ENCODE data around the gene GRB2.
"Not testable (repeated sequence)": the region's sequence is repeated elsewhere in the genome, so short reads cannot be mapped to it uniquely, and the experiment has no call there.

GRB2 gene

GRCh38 chr17:75388476-75389030 lies 16.9 kb downstream of the GRB2 start:
- DNase-seq (ENCODE audit: low read depth in 3 of 3, low spot score in 1 of 3) = no peak

DNA sequence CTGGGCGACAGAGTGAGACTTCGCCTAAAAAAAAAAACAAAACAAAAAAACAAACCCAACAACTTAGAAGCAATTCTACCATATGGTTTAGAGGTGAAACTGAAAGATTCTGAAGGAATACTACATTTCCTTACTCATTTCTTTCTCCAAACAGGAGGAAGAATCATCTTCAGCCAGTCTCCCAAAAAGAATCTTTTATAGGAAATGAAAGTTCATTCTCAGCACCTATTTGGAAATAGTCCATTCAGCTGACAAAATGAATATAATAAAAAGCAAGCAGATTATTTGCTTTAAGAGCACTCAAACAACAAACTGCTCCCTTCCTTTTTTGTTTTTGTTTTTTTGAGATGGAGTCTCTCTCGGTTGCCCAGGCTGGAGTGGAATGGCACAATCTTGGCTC lies 17.7 kb downstream of the GRB2 start:
- DNase-seq (ENCODE audit: low read depth in 3 of 3, low spot score in 1 of 3) = no peak

DNA sequence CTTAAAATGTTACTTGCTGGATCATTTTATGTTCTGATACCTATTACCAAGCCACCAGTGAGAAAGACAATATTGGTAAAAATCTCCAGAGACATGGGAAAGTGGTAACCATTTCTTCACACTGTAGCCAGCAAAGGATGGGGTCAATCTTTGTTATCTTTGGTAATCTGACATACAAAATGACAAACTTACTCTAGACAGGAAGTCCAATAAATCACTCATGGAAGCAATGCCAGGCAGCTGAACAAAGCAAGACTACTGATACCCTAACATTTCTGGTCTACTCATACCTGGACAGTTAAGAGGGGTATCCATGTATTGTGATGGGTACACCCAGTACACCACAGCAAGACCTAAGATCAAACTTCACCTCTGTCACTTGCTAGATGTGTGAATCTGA lies 19.0 kb downstream of the GRB2 start:
- no peak for DNase-seq (ENCODE audit: low read depth in 3 of 3, low spot score in 1 of 3)

GRCh38 chr17:75384751-75385150 lies 20.7 kb downstream of the GRB2 start:
- DNase-seq (ENCODE audit: low read depth in 3 of 3, low spot score in 1 of 3) = no peak

GRCh38 chr17:75383842-75384195 lies 21.7 kb downstream of the GRB2 start:
- no peak for DNase-seq (ENCODE audit: low read depth in 3 of 3, low spot score in 1 of 3)

DNA sequence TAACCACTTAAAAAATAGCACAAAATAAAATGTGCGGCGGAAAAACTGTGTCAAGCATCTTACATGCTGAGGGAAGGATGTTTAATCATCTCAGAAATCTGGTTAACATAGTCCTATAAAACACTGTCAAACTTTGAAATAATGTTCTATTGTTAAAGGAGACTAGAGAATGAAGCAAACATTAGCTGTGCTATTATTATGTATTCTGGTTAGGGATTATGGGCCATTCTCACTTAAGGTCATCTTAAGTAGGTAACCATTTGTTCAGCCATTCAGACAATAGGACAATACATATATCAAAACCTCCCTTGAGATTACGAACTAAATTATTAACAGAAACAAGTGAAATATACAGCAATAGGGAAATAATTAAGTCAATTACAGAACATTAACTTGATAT lies 24.7 kb downstream of the GRB2 start:
- no peak for DNase-seq (ENCODE audit: low read depth in 3 of 3, low spot score in 1 of 3)

DNA sequence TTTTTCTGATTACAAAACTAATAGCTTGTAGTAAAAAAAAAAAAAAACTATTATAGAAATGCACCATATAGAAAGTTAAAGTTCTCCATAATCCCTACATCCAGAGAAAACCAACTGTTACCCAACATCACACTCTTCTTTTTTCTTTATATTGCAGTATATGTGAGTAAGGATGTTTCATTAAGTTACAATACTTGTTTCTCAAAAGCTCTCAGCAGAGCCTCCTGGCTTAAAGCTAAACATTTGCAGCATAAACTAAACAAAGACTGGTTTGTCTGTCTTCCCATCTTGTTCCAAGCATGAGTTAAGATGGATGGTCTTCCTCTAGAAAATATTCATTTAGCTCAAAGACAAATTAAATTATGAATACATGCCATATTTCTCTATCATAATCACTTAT lies 25.2 kb downstream of the GRB2 start:
- no peak for DNase-seq (ENCODE audit: low read depth in 3 of 3, low spot score in 1 of 3)

DNA sequence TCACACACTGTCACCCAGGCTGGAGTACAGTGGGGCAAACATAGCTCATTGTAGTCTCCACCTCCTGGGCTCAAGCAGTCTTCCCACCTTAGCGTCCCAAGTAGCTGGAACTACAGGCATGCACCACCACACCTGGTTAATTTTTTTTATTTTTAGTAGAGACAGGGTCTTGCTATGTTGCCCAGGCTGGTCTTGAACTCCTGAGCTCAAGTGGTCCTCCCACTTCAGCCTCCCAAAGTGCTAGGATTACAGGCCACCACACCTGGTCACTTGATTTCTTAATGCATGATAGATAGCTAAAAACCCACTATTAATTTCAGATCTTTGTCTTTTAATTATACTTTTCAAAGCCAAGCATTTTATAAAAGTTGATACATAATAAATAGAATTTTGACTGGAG lies 26.1 kb downstream of the GRB2 start:
- not testable (repeated sequence) for DNase-seq (ENCODE audit: low read depth in 3 of 3, low spot score in 1 of 3)

DNA sequence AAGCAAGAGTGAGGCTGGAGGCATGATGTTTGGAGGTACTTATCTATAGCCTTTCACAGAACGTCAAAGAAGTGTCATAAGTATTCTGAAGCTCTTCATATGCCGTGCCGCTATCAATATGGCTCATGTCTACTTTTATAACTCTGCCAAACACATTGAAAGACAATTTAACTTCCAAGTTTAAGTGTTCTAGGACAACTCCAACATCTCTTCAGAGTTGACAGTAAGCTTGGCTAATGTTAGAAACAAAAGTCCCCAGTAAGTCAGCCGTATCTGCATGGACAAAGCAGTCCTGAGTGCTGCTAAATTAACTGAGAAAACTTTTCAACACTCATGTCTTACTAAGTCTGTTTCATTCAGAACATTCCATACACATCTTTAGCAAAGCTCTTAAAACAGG lies 32.2 kb downstream of the GRB2 start:
- DNase-seq (ENCODE audit: low read depth in 3 of 3, low spot score in 1 of 3) = no peak

- DNase-seq (ENCODE audit: low read depth in 3 of 3, low spot score in 1 of 3) = no peak
Measured at GRCh38 chr17:75371981-75372380, 33.5 kb downstream of the GRB2 start.

- no peak for DNase-seq (ENCODE audit: low read depth in 3 of 3, low spot score in 1 of 3)
Measured at GRCh38 chr17:75371339-75371738, 34.1 kb downstream of the GRB2 start.

GRCh38 chr17:75370286-75370915 lies 35.1 kb downstream of the GRB2 start:
- no peak for DNase-seq (ENCODE audit: low read depth in 3 of 3, low spot score in 1 of 3)

GRCh38 chr17:75367838-75368789 lies 37.4 kb downstream of the GRB2 start:
- DNase-seq (ENCODE audit: low read depth in 3 of 3, low spot score in 1 of 3) = not testable (repeated sequence)

GRCh38 chr17:75367312-75367711 lies 38.2 kb downstream of the GRB2 start:
- DNase-seq (ENCODE audit: low read depth in 3 of 3, low spot score in 1 of 3) = no peak

DNA sequence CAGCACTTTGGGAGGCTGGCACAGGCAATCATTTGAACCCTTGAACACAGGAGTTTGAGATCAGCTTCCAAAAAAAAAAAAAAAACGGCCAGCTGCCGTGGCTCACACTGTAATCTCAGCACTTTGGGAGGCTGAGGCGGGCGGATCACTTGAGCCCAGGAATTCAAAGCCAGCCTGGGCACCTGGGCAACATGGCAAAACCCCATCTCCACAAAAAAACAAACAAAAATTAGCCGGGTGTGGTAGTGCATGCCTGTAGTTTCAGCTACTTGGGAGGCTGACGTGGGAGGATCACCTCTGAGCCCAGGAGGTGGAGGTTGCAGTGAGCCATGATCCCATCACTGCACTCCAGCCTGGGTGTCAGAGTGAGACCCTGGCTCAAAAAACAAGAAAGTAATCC lies 39.0 kb downstream of the GRB2 start:
- DNase-seq (ENCODE audit: low read depth in 3 of 3, low spot score in 1 of 3) = no peak

- no peak for DNase-seq (ENCODE audit: low read depth in 3 of 3, low spot score in 1 of 3)
Measured at GRCh38 chr17:75365931-75366275, 39.6 kb downstream of the GRB2 start.

DNA sequence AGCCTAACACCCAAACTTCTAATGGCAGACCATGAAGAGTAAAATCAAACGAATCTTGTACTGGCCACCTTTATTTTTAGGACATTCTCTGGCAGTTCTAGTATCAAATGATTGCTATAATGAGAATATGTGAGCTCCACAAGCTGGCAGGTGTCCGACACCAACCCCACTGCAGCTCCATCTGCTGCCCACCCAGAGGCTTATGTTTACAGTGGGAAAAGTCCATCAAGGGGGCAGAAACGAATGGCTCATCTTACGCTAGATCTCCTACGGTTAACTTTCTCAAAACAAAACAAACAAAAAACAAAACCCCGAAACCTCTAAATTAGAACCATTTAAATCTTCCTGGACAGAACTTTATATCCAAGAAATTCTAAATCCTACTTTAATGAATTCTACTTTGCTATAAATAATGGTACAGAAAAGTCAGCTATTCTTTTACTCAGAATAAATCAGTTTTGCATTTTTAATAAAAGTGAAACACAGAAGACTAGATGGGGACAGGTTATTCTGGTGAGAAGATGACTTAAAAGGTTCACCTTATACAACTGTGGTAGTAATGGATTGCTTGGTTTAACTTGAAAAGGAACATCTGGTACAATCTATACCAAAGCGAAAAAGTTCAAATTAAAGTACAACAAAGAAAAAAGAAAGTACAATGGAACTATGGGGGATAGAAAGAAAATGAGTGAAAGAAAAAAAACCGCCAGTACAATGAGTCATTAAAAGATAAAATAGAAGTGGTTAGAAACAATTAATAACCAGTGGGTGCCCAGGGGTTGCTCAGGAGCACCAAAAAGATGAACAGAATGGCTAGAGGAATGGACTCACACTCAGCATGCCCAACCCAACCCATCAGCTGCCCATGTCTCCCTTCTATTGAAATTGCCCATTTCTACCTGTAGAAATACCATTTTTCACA lies 40.2 kb downstream of the GRB2 start:
- DNase-seq (ENCODE audit: low read depth in 3 of 3, low spot score in 1 of 3) = no peak

DNA sequence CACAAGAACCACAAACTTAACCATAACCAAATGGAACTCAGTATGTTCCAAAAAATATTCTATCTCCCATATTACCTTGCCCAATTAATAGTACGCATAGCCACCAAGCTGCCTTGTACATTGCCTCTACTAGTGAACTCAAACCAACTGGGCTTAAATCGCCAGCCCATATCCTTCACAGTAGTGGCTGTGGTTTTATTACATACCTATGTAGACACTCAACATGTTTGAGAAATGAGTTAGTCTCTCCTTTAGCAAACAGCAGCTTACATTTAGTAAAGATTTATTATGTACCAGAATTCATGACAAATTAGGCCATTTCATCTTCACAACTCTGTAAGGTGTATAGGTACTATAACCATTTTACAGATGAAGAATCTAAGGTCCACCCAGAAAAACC lies 41.4 kb downstream of the GRB2 start:
- DNase-seq (ENCODE audit: low read depth in 3 of 3, low spot score in 1 of 3) = no peak

DNA sequence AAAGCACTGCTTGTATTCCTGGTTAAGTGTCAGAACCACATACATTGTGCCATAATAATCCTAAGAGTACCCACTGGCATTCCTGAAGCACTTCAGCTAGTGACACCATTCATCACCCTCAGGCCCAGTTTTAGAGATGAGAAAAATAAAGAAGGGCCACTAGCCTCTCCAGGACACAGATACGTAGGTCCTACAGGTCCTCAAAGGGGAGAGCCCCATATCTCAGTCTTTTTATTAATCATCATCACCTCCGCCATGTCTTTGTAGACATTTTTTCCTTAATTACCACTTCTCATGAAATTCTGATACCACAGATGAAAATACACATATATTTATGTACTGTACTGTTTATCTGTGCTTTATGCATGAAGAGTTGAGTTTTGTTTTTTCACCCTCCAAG lies 43.5 kb downstream of the GRB2 start:
- DNase-seq (ENCODE audit: low read depth in 3 of 3, low spot score in 1 of 3) = no peak

- no peak for DNase-seq (ENCODE audit: low read depth in 3 of 3, low spot score in 1 of 3)
Measured at GRCh38 chr17:75361344-75361743, 44.1 kb downstream of the GRB2 start.

- DNase-seq (ENCODE audit: low read depth in 3 of 3, low spot score in 1 of 3) = no peak
Measured at GRCh38 chr17:75356260-75356937, 49.1 kb downstream of the GRB2 start.

Measured in stimulated activated CD4-positive, alpha-beta T cell treated with anti-CD3 and anti-CD28 coated beads, TNF-alpha, amount 100 ng/mL, for 1 hour (primary cell).